ENCODE measurements around the gene DCAF8. TPM values are rescaled to one million over a fixed set of nuclear protein-coding genes. Genes with fewer than 3 reads are reported as not detected.

DCAF8 gene
- total and polyA plus RNA-seq, 2 of the 4 experiments (the other 2 are of a cell fraction) = 83.3 to 83.8 TPM

GRCh38 chr1:160236806-160237205 lies 25.5 kb downstream of the DCAF8 start:
- no peak overlapping the region for H2AFZ ChIP-seq (replicated peaks; ENCODE audit: low read length, poor library complexity)
- no peak overlapping the region for H2AK5ac ChIP-seq (ENCODE audit: low read depth, low read length)
- ChIA-PET CTCF (no interaction called here), POLR2A (ENCODE audit: unreplicated experiment) (no interaction called here)
- no peaks in the 10 kb centered on the region; the same call in 1 of the 2 replicates for H4K20me1 ChIP-seq (ENCODE audit: insufficient read depth, low read length)
- dilution Hi-C loops (cut with HindIII; ENCODE audit: low sequenced_read_pairs, unreplicated experiment) (no loop called here), in situ Hi-C loops (cut with MboI; ENCODE audit: low sequenced_read_pairs) (no loop called here), intact Hi-C loops (cut with micrococcal nuclease) (loop anchor here (5.0 kb wide), 1 partner anchor 80 kb away; no protein-coding TSS in a partner anchor)
- no peak for ATAC-seq (ENCODE audit: low read depth)
- H3K27ac ChIP-seq (ENCODE audit: insufficient read depth, low read length) = no peak overlapping the region
- H3K9me3 ChIP-seq (ENCODE audit: control insufficient read depth, insufficient read depth, low read length) = no peaks in the 10 kb centered on the region
- no peak overlapping the region for H2BK20ac ChIP-seq (ENCODE audit: low read depth, low read length)
- H3K9me1 ChIP-seq (ENCODE audit: insufficient read depth, low read length) = no peaks in the 10 kb centered on the region; the same call in 1 of the 2 replicates
- no peak overlapping the region for H3K56ac ChIP-seq (ENCODE audit: extremely low read depth, insufficient read depth, low read length)
- no peak overlapping the region for H3K18ac ChIP-seq (ENCODE audit: low read depth, low read length)
- peaks cover 4 to 11% of the 10 kb centered on the region in 2 experiments; a peak in 3 of 4 replicates for H3K79me1 ChIP-seq (ENCODE audit: low read depth in 1 of 2, low read length in 2 of 2)
- H3K4ac ChIP-seq (ENCODE audit: low read depth, low read length) = no peak overlapping the region
- H2BK120ac ChIP-seq (ENCODE audit: low read depth, low read length) = no peak overlapping the region
- H2BK15ac ChIP-seq (ENCODE audit: low read depth, low read length) = no peak overlapping the region
- no peak overlapping the region for H3K23ac ChIP-seq (ENCODE audit: low read depth, low read length)
- H4K5ac ChIP-seq (ENCODE audit: low read depth, low read length) = no peak overlapping the region
- no peak for DNase-seq
- no peak overlapping the region for H2BK5ac ChIP-seq (ENCODE audit: low read depth, low read length, poor library complexity, severe bottlenecking)
- H3K4me2 ChIP-seq (ENCODE audit: low read depth, low read length) = no peak overlapping the region
- H4K91ac ChIP-seq (ENCODE audit: insufficient read depth, low read depth, low read length) = no peak overlapping the region
- TF ChIP-seq CHD1 (IDR thresholded peaks at IDR 0.05; ENCODE audit: low read depth, low read length) (no peak), MAZ (IDR thresholded peaks at IDR 0.05; ENCODE audit: borderline replicate concordance, low read depth, low read length) (no peak), MAFK (IDR thresholded peaks at IDR 0.05; ENCODE audit: low read depth, low read length) (no peak), NFE2L2 (IDR thresholded peaks at IDR 0.05; ENCODE audit: low read depth, low read length) (no peak), ELK1 (IDR thresholded peaks at IDR 0.05; ENCODE audit: borderline replicate concordance, low read depth, low read length) (no peak), BHLHE40 (IDR thresholded peaks at IDR 0.05; ENCODE audit: low read depth, low read length) (no peak), POLR2A (IDR thresholded peaks at IDR 0.05; ENCODE audit: low read depth, low read length) (no peak), RCOR1 (IDR thresholded peaks at IDR 0.05; ENCODE audit: insufficient replicate concordance, low read length) (no peak), RAD21 (IDR thresholded peaks at IDR 0.05; ENCODE audit: low read length) (no peak), MXI1 (IDR thresholded peaks at IDR 0.05; ENCODE audit: borderline replicate concordance, low read depth, low read length) (no peak)
- no peak overlapping the region for H4K8ac ChIP-seq (ENCODE audit: low read depth in 2 of 2, low read length in 2 of 2)
- H3K27me3 ChIP-seq (ENCODE audit: control insufficient read depth, insufficient read depth, low read length) = no peaks in the 10 kb centered on the region
- WGBS, 2 experiments (ENCODE audit: extremely low coverage in 2 of 2, insufficient read length in 1 of 2) = no CpG with 5 or more reads among the region's 5 CpGs
- H3K9ac ChIP-seq (ENCODE audit: low read depth, low read length) = no peak overlapping the region
- H3K4me3 ChIP-seq (ENCODE audit: insufficient read depth, low read depth, low read length) = no peak overlapping the region
- BruUV-seq (replicated peaks) = no TSS peak
- H3K36me3 ChIP-seq (ENCODE audit: control insufficient read depth, insufficient read depth, low read length) = peaks cover 46% of the 10 kb centered on the region
- no peak overlapping the region for H3K14ac ChIP-seq (replicated peaks; ENCODE audit: low read depth, low read length)
- no peak overlapping the region for H2AK9ac ChIP-seq (replicated peaks; ENCODE audit: low read depth, low read length, poor library complexity)
- H3K4me1 ChIP-seq (ENCODE audit: control insufficient read depth, insufficient read depth, low read length) = no peaks in the 10 kb centered on the region

Measured in IMR-90 (cell line).